Measurements from ENCODE around the gene FBL. TPM values are rescaled to one million over a fixed set of nuclear protein-coding genes. Genes with fewer than 3 reads are reported as not detected.
"Not testable (repeated sequence)": the region's sequence is repeated elsewhere in the genome, so short reads cannot be mapped to it uniquely, and the experiment has no call there.

FBL gene
- total RNA-seq, 1 donor from 2014 or later = 119 TPM

- no peak overlapping the region for H3K27ac Mint-ChIP-seq (ENCODE audit: unreplicated experiment)
- no peak for DNase-seq
- peaks cover 8% of the 10 kb centered on the region for H3K36me3 Mint-ChIP-seq (ENCODE audit: unreplicated experiment)
- H3K9me3 Mint-ChIP-seq (ENCODE audit: unreplicated experiment) = no peaks in the 10 kb centered on the region
- peaks cover 6% of the 10 kb centered on the region for H3K4me1 Mint-ChIP-seq (ENCODE audit: low read depth, unreplicated experiment)
- TF ChIP-seq, protein P1, sequence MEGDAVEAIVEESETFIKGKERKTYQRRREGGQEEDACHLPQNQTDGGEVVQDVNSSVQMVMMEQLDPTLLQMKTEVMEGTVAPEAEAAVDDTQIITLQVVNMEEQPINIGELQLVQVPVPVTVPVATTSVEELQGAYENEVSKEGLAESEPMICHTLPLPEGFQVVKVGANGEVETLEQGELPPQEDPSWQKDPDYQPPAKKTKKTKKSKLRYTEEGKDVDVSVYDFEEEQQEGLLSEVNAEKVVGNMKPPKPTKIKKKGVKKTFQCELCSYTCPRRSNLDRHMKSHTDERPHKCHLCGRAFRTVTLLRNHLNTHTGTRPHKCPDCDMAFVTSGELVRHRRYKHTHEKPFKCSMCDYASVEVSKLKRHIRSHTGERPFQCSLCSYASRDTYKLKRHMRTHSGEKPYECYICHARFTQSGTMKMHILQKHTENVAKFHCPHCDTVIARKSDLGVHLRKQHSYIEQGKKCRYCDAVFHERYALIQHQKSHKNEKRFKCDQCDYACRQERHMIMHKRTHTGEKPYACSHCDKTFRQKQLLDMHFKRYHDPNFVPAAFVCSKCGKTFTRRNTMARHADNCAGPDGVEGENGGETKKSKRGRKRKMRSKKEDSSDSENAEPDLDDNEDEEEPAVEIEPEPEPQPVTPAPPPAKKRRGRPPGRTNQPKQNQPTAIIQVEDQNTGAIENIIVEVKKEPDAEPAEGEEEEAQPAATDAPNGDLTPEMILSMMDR (IDR thresholded peaks at IDR 0.05; ENCODE audit: partially characterized antibody, unreplicated experiment) = no peak
- no peak overlapping the region for H3K4me3 Mint-ChIP-seq (ENCODE audit: unreplicated experiment)
- H3K27me3 Mint-ChIP-seq (ENCODE audit: unreplicated experiment) = peaks cover 3% of the 10 kb centered on the region
Measured at GRCh38 chr19:39813264-39813993, 32.8 kb downstream of the FBL start.

- TF ChIP-seq, protein P1 (IDR thresholded peaks at IDR 0.05; ENCODE audit: partially characterized antibody, unreplicated experiment) = no peak
- no peaks in the 10 kb centered on the region for H3K9me3 Mint-ChIP-seq (ENCODE audit: unreplicated experiment)
- H3K4me3 Mint-ChIP-seq (ENCODE audit: unreplicated experiment) = no peak overlapping the region
- H3K4me1 Mint-ChIP-seq (ENCODE audit: low read depth, unreplicated experiment) = peaks cover 2% of the 10 kb centered on the region
- no peak for DNase-seq
- peaks cover 10% of the 10 kb centered on the region for H3K36me3 Mint-ChIP-seq (ENCODE audit: unreplicated experiment)
- no peak overlapping the region for H3K27ac Mint-ChIP-seq (ENCODE audit: unreplicated experiment)
- H3K27me3 Mint-ChIP-seq (ENCODE audit: unreplicated experiment) = no peaks in the 10 kb centered on the region
Measured at GRCh38 chr19:39811064-39811463, 35.1 kb downstream of the FBL start.

DNA sequence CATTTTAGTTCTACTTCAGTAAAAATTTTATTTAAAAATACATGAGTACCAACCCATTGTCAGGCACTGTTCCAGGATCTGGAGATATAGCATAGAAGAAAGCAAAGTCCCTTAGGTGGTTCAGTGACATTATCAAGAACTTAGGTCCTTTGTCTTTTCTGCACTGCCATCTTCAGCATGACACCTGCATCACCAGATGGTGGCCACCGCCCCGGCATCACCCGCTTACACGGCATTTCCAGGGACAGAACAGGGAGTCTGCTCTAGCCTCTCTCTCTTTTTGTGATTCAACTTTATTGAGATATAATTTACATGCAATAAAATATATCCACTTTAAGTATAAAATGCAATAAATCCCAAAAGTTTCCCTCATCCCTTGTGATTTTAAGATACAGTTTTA lies 35.8 kb downstream of the FBL start:
- Mint-ChIP-seq H3K36me3 (ENCODE audit: unreplicated experiment) (peaks cover 6% of the 10 kb centered on the region), H3K9me3 (ENCODE audit: unreplicated experiment) (no peaks in the 10 kb centered on the region), H3K4me3 (ENCODE audit: unreplicated experiment) (no peak overlapping the region), H3K4me1 (ENCODE audit: low read depth, unreplicated experiment) (no peaks in the 10 kb centered on the region), H3K27me3 (ENCODE audit: unreplicated experiment) (peaks cover under 1% of the 10 kb centered on the region), H3K27ac (ENCODE audit: unreplicated experiment) (no peak overlapping the region)
- DNase-seq = no peak
- TF ChIP-seq, protein P1 (IDR thresholded peaks at IDR 0.05; ENCODE audit: partially characterized antibody, unreplicated experiment) = no peak

DNA sequence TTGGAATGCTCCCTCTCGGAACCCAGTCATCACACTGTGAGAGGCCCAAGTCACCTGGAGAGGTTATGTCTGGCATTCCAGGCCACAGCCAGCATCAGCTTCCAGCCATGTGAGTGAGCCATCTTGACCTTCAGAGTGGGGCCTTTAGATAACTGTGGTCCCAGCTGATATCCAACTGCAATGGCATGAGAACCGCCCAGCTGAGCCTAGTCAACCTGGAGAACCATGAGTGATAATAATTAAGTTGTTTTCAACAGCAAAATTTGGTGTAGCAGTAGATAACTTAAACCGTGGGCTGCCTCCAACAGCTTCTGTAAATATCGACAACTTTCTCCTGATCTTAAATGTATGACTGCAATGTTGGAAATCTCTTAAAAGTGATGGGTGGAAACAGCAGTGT lies 36.8 kb downstream of the FBL start:
- Mint-ChIP-seq H3K27ac (ENCODE audit: unreplicated experiment) (no peak overlapping the region), H3K9me3 (ENCODE audit: unreplicated experiment) (no peaks in the 10 kb centered on the region), H3K36me3 (ENCODE audit: unreplicated experiment) (peaks cover 6% of the 10 kb centered on the region), H3K27me3 (ENCODE audit: unreplicated experiment) (peaks cover 3% of the 10 kb centered on the region), H3K4me3 (ENCODE audit: unreplicated experiment) (no peak overlapping the region), H3K4me1 (ENCODE audit: low read depth, unreplicated experiment) (no peaks in the 10 kb centered on the region)
- no peak for DNase-seq
- TF ChIP-seq, protein P1 (IDR thresholded peaks at IDR 0.05; ENCODE audit: partially characterized antibody, unreplicated experiment) = no peak

GRCh38 chr19:39808688-39809087 lies 37.5 kb downstream of the FBL start:
- H3K4me3 Mint-ChIP-seq (ENCODE audit: unreplicated experiment); H3K27ac Mint-ChIP-seq (ENCODE audit: unreplicated experiment); H3K9me3 Mint-ChIP-seq (ENCODE audit: unreplicated experiment): not testable (repeated sequence)

More at GRCh38 chr19:39808688-39809087, 37.5 kb downstream of the FBL start:
- not testable (repeated sequence) for H3K36me3 Mint-ChIP-seq (ENCODE audit: unreplicated experiment); DNase-seq; H3K27me3 Mint-ChIP-seq (ENCODE audit: unreplicated experiment); H3K4me1 Mint-ChIP-seq (ENCODE audit: low read depth, unreplicated experiment)

All from glutamatergic neuron (in vitro differentiated cells).